Left lobe of liver (tissue), 2 donors: ENCODE data around the gene ARHGEF17. TPM values are rescaled to one million over a fixed set of nuclear protein-coding genes. Genes with fewer than 3 reads are reported as not detected.

ENCODE experiments used
- ATAC-seq: fragments of 200-7000 bp; cut with Tn5 transposase; one replicate; pipeline ENCODE4 v1.9.1; 2020; ENCODE audit warnings: mild to moderate bottlenecking, moderate library complexity
- DNase-seq: peaks from one replicate; pipeline ENCODE4 v3.0.0-alpha.2; 2020; ENCODE audit warnings: low spot score
- total RNA-seq: library from RNA; stranded (reverse); gene quantifications from one replicate; pipeline ENCODE4 v1.2.1, GENCODE V29; 2021
- donor health status: DM: no; HTN: no; CAD: no; lungs with moderate emphysema.
- donor health status: DM: no; HTN: yes; CAD: no.

Gene ARHGEF17
- total RNA-seq, 1 donor from 2014 or later = 6.8 TPM

- DNase-seq (no peak), ATAC-seq (no peak)
Measured at GRCh38 chr11:73291196-73291595, 16.9 kb upstream of the ARHGEF17 start.

GRCh38 chr11:73291781-73292524, 16.1 kb upstream of the ARHGEF17 start:
- no peak for DNase-seq
- ATAC-seq = no peak

DNA sequence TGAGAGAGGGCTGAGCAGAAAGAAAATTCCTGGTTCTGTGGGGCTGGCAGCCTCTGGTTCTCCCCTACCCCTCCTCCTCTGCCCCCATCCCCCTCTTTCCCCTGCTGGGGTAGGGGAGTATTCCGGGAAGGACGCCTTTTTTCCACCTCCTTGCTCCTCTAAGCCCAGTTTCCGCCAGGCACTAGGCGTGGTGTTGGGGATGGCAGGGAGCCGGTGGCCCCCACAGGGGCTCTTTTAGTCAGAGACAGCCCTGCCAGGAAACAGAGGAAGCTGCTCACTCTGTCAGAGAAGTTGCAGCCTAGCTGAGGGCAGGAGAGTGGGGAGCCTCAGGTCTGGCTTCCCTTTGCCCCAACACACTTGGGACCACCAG, 15.6 kb upstream of the ARHGEF17 start:
- DNase-seq = no peak

DNA sequence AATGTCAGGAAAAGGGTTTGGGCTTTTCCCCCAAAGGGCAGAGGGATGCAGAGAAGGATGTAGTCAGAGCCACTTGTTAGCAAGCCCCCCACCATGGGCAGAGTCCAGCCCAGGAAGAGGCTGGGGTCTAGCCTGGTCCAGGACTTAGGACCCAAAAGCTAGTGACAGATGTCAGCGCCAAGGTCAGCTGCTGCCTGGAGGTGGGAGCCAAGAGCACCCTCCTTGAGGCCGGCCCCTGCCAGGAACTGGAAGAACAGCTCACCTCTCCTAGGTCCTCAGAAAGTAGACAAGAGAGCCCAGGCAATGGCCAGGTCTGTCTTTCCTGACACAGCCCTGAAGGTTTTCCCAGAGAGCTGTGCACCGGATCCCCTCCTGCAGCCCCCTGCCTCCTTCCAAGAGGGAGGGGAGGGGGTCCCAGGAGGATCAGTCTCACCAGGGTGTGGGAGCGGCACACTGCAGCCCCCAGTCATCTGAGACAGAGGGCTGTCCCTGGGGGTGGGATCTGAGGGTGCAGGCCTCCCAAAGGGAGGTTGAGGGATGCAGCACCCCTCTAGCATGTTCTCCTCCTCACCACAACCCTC, 14.6 kb upstream of the ARHGEF17 start:
- DNase-seq (no peak), ATAC-seq (no peak)

More for the DNA sequence above, 15.6 kb upstream of the ARHGEF17 start:
- ATAC-seq = no peak

DNA sequence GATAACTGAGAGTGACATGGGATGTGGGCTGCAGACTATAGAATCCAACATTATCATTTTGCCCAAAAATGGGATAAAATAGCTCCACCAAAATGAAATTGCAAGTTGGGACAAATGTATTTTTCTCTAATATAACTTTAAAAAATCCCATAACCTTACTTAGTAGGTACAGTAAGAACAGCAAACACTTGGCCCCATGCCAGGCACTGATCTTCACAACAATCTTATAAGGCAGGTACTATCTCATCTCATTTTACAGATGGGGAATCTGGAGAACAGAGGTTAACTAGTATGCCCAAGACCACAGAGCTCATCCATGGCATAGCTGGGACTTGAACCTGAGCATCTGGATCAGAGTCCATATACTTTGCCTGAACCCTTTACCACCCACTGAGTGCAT, 13.5 kb upstream of the ARHGEF17 start:
- no peak for DNase-seq

DNA sequence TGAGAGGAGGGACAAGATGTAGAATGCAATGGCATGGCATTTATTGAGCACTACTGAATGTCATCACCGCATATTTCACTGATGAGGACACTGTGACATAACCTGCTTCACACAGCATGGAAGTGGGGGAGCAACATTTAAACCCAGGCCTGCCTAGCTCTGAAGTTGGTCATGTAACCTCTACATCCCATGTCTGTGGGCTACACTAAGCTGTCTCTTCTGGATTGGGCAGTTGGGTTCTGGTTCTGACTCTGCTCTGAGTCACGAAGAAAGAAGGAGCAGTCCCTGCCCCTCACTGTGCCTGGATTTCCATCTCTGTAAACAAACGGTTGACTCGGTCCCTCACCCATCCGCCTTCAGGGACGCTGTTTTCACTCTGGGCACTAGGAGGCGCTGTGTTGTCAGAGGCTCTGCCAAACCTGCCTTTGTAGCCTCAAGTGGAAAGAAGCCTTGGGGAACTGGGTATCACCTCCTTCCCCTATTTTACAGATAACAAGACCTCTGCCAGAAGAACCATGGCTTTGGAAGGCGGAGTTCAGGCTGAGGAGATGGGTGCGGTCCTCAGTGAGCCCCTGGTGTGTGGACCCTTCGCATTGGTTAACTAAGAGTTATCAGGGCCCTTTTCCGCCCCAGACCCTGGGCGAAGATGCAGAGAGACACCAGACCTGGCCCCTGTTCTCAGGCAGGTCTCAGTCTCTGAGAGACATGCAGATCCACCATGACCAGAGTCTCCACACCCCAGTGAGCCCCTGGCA, 12.7 kb upstream of the ARHGEF17 start:
- ATAC-seq (peak; percentile 77), DNase-seq (peak; percentile 64)

More for the DNA sequence above, 13.5 kb upstream of the ARHGEF17 start:
- ATAC-seq = no peak

DNA sequence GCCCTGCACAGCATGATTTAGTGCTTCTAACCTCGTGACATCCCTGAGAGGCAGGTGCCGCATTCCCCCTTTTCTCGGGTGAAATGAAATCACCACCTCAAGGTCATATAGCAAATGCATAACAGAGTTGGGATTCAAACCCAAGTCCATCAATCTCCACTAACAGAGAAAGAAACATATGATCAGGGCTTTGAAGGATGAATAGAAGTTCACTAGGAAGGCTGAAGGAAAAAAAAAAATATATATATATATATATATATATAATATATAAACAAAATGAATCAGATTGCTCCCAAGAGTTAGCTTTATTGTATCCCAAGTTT, 12.1 kb upstream of the ARHGEF17 start:
- no peak for ATAC-seq
- DNase-seq = no peak

DNA sequence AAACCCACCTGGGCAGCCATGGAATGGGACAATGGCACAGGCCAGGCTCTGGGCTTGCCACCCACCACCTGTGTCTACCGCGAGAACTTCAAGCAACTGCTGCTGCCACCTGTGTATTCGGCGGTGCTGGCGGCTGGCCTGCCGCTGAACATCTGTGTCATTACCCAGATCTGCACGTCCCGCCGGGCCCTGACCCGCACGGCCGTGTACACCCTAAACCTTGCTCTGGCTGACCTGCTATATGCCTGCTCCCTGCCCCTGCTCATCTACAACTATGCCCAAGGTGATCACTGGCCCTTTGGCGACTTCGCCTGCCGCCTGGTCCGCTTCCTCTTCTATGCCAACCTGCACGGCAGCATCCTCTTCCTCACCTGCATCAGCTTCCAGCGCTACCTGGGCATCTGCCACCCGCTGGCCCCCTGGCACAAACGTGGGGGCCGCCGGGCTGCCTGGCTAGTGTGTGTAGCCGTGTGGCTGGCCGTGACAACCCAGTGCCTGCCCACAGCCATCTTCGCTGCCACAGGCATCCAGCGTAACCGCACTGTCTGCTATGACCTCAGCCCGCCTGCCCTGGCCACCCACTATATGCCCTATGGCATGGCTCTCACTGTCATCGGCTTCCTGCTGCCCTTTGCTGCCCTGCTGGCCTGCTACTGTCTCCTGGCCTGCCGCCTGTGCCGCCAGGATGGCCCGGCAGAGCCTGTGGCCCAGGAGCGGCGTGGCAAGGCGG, 11.4 kb upstream of the ARHGEF17 start:
- ATAC-seq (no peak), DNase-seq (no peak)

- ATAC-seq = no peak
- no peak for DNase-seq
Measured at GRCh38 chr11:73297231-73297590, 10.9 kb upstream of the ARHGEF17 start.

GRCh38 chr11:73297702-73298101, 10.4 kb upstream of the ARHGEF17 start:
- DNase-seq (no peak), ATAC-seq (no peak)

GRCh38 chr11:73298233-73298632, 9.8 kb upstream of the ARHGEF17 start:
- no peak for DNase-seq

GRCh38 chr11:73299751-73300150, 8.3 kb upstream of the ARHGEF17 start:
- ATAC-seq = no peak
- no peak for DNase-seq

More at GRCh38 chr11:73298233-73298632, 9.8 kb upstream of the ARHGEF17 start:
- no peak for ATAC-seq

- ATAC-seq (no peak), DNase-seq (no peak)
Measured at GRCh38 chr11:73306069-73306841, 1.8 kb upstream of the ARHGEF17 start.

DNA sequence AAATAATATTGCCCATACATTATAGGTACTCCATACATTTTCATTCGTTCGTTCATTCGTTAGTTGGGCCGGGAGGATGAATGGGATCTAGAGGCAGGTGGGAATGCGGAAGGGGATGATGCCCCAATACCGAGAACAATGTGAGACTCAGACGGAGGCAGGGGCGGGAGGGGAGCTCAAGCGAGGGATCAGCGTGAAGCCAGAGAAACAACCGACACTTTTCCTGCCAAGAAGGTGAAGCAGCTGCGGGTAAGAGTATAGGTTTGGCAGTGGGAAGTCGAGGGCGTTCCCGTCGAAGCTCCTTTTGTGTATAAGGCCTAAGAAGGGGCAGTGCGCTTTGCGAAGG, 1.1 kb upstream of the ARHGEF17 start:
- no peak for ATAC-seq
- DNase-seq = no peak

GRCh38 chr11:73307323-73308002, 613 bp upstream of the ARHGEF17 start:
- DNase-seq = peak; percentile 92
- peak; percentile 82 for ATAC-seq

DNA sequence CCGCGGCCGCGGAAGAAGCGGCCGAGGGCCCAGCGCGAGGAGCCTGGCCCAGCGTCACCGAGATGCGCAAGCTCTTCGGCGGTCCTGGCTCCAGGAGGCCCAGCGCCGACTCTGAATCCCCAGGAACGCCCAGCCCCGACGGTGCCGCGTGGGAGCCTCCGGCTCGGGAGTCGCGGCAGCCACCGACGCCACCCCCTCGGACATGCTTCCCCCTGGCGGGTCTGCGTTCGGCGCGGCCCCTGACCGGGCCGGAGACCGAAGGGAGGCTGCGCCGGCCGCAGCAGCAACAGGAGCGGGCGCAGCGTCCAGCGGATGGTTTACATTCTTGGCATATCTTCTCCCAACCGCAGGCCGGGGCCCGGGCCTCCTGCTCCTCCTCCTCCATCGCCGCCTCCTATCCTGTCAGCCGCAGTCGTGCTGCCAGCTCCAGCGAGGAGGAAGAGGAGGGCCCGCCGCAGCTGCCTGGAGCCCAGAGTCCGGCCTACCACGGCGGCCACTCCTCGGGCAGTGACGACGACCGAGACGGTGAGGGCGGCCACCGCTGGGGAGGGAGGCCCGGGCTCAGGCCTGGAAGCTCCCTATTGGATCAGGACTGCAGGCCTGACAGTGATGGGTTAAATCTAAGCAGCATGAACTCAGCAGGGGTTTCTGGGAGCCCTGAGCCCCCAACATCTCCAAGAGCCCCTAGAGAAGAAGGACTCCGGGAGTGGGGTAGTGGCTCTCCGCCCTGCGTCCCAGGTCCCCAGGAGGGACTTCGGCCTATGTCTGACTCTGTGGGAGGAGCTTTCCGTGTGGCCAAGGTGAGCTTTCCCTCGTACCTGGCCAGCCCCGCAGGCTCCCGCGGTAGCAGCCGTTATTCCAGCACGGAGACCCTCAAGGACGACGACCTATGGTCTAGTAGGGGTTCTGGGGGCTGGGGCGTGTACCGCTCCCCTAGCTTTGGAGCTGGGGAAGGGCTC, 1.2 kb downstream of the ARHGEF17 start:
- peak; percentile 70 for DNase-seq
- peak; percentile 35 for ATAC-seq

DNA sequence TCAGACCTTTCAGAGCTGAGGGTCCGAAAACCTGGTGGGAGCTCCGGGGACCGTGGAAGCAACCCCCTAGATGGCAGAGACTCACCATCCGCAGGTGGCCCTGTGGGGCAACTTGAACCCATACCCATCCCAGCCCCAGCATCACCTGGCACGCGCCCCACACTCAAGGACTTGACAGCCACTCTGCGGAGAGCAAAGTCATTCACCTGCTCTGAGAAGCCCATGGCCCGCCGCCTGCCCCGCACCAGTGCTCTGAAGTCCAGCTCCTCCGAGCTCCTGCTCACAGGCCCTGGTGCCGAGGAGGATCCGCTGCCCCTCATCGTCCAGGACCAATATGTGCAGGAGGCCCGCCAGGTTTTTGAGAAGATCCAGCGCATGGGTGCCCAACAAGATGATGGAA, 2.0 kb downstream of the ARHGEF17 start:
- no peak for ATAC-seq
- DNase-seq = no peak

DNA sequence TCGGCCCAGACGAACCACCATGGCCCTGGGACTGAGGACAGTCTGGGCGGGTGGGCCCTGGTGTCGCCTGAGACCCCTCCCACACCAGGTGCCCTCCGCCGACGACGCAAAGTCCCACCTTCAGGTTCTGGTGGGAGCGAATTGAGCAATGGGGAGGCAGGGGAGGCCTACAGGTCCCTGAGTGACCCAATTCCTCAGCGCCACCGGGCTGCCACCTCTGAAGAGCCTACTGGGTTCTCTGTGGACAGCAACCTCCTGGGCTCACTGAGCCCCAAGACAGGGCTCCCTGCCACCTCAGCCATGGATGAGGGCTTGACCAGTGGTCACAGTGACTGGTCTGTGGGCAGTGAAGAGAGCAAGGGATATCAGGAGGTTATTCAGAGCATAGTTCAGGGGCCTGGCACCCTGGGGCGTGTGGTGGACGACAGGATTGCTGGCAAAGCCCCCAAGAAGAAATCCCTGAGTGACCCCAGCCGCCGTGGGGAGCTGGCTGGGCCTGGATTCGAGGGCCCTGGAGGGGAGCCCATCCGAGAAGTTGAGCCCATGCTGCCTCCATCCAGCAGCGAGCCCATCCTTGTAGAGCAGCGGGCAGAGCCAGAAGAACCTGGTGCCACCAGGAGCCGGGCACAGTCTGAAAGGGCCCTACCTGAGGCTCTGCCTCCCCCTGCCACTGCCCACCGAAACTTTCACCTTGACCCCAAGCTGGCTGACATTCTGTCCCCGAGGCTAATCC, 2.8 kb downstream of the ARHGEF17 start:
- no peak for DNase-seq
- ATAC-seq = no peak
